DND-41 (cell line): ENCODE results near the gene ARHGAP18.

ENCODE experiments used
- CTCF ChIP-seq: IDR thresholded peaks from 2 replicates; pipeline ENCODE4 v1.5.1; 2012; ENCODE audit warnings: borderline replicate concordance, low read length, moderate library complexity, mild to moderate bottlenecking; ENCODE audit not compliant: poor library complexity, severe bottlenecking; ENCODE audit errors: extremely low read depth
- EZH2 ChIP-seq: IDR thresholded peaks from 3 replicates; pipeline ENCODE4 v1.6.1; 2012; ENCODE audit warnings: borderline replicate concordance, low read depth, mild to moderate bottlenecking, moderate library complexity, low read length, inconsistent platforms; ENCODE audit not compliant: severe bottlenecking

GRCh38 chr6:129705212-129705611 is 4.8 kb downstream of the ARHGAP18 start:
- TF ChIP-seq CTCF (no peak), EZH2 (no peak)
